LNCAP (cell line): Measurements from ENCODE around the gene ETV2.

Source experiments
- CTCF ChIP-seq: fragments of 450-650 bp; IDR thresholded peaks from 2 replicates; pipeline ENCODE4 v1.5.1; 2017; ENCODE audit warnings: mild to moderate bottlenecking

Gene ETV2

DNA sequence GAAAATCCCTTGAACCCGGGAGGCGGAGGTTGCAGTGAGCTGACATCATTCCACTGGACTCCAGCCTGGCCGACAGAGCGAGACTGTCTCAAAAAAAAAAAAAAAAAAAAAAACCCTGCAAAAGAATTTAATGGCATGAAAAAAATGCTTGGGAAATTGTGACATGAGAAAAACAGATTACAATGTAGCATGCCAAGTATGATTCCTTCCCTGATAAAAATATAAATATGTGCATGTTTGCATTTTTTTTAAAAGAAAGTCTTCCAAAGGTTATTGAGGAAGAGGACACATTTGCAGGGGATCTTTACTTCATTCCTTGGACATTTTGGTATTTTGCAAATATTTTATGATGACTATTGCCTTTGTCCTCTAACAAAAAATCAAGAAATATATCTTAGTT, 48.3 kb downstream of the ETV2 start:
- TF ChIP-seq CTCF: no peak

DNA sequence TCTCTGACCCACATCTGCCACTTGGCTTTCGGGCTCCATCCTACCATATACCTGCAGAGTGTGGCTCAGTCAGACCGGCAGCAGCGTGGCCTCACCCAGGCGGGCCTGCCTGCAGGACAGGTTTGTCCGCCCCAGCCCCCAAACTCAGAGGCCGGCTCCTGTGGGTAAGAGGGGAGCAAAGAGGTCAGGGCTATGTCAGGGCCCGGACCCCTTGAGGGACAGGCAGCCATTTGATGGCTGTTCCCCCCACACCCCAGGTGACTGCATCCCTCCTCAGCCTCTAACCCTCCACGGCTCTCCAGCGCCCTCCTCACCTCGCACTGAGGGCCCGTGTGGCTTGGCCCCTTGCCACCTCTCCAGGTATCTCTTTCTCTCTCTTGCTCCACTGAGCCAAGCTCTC, 50.5 kb downstream of the ETV2 start:
- no peak for TF ChIP-seq CTCF

DNA sequence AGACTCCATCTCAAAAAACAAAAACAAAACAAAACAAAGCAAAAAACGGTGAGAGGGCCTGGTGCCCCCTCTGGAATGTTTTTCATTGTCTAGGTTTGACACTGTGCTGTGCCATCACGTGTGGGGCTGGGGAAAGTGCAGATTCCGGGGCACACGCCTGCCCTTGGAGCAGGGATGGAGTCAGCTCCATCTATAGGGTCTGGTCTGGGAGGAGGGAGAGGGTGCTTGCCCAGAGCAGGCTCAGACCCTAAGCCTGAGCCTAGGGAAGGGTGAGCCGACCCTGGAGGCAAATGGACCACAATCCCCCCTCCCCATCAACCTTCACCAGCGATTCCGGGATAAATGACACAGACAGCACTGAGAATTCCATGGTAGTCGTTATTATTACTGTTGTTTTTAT, 51.9 kb downstream of the ETV2 start:
- no peak for TF ChIP-seq CTCF

GRCh38 chr19:35693835-35694599, 52.5 kb downstream of the ETV2 start:
- peak; percentile 98 for TF ChIP-seq CTCF
